NCI-H1092 (cell line): ENCODE measurements around the gene MNDA.
"Not testable (repeated sequence)": the region's sequence is repeated elsewhere in the genome, so short reads cannot be mapped to it uniquely, and the experiment has no call there.

ENCODE experiments used
- DNase-seq: peaks from one replicate; lab custom pipeline; 2025; lab: John Stamatoyannopoulos, UW

MNDA gene

GRCh38 chr1:158839566-158839965 is 8.4 kb downstream of the MNDA start:
- DNase-seq = no peak

GRCh38 chr1:158840236-158840635 is 9.1 kb downstream of the MNDA start:
- no peak for DNase-seq

GRCh38 chr1:158864595-158864994 is 33.4 kb downstream of the MNDA start:
- DNase-seq = no peak

- DNase-seq = not testable (repeated sequence)
These were observed 39.3 kb downstream of the MNDA start for GRCh38 chr1:158870438-158870837.

- DNase-seq = no peak
These were observed 42.0 kb downstream of the MNDA start for GRCh38 chr1:158873141-158873540.

GRCh38 chr1:158893654-158894053 is 62.5 kb downstream of the MNDA start:
- DNase-seq = no peak

GRCh38 chr1:158898722-158899121 is 67.6 kb downstream of the MNDA start:
- no peak for DNase-seq
